T-helper 17 cell (primary cell): ENCODE results near the gene DAZAP2. TPM values are rescaled to one million over a fixed set of nuclear protein-coding genes. Genes with fewer than 3 reads are reported as not detected.

Experiments
- ATAC-seq: fragments of 150-1000 bp; cut with Tn5 transposase; 2 replicates; pipeline ENCODE4 v1.10.0; 2021; ENCODE audit warnings: mild to moderate bottlenecking, moderate library complexity
- DNase-seq, 3 donors: peaks; one replicate each; pipeline versions ENCODE4 v3.0.0 to v3.0.0-alpha.2; 2020 to 2021
- H3K9me3 ChIP-seq: one replicate; pipeline ENCODE4 v1.7.0; 2013; ENCODE audit warnings: low read length, mild to moderate bottlenecking; ENCODE audit not compliant: control insufficient read depth, poor library complexity, severe bottlenecking
- H3K27ac Mint-ChIP-seq: one replicate; pipeline ENCODE4 v1.8.0; 2022; ENCODE audit warnings: mild to moderate bottlenecking, moderate library complexity, mixed read lengths
- H3K27me3 Mint-ChIP-seq: one replicate; pipeline ENCODE4 v1.8.0; 2022; ENCODE audit warnings: mixed read lengths
- H3K36me3 Mint-ChIP-seq: one replicate; pipeline ENCODE4 v1.8.0; 2022; ENCODE audit warnings: low read depth, mixed read lengths
- H3K4me1 Mint-ChIP-seq: one replicate; pipeline ENCODE4 v1.8.0; 2022; ENCODE audit warnings: mild to moderate bottlenecking, mixed read lengths
- H3K4me3 Mint-ChIP-seq: one replicate; pipeline ENCODE4 v1.8.0; 2022; ENCODE audit warnings: mild to moderate bottlenecking, moderate library complexity, mixed read lengths
- total RNA-seq, 4 donors: library from RNA in 2 of 4; stranded (reverse) in 2 of 4; gene quantifications; one replicate each; pipeline ENCODE4 v1.2.3 and lab custom pipeline; 2022 to 2026

Gene DAZAP2, protein sequence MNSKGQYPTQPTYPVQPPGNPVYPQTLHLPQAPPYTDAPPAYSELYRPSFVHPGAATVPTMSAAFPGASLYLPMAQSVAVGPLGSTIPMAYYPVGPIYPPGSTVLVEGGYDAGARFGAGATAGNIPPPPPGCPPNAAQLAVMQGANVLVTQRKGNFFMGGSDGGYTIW
- total RNA-seq (100 to 1,000 TPM; 273 to 335 TPM), total RNA-seq (lab: John Stamatoyannopoulos, UW) (283 to 316 reads per million in 2 donors)

DNA sequence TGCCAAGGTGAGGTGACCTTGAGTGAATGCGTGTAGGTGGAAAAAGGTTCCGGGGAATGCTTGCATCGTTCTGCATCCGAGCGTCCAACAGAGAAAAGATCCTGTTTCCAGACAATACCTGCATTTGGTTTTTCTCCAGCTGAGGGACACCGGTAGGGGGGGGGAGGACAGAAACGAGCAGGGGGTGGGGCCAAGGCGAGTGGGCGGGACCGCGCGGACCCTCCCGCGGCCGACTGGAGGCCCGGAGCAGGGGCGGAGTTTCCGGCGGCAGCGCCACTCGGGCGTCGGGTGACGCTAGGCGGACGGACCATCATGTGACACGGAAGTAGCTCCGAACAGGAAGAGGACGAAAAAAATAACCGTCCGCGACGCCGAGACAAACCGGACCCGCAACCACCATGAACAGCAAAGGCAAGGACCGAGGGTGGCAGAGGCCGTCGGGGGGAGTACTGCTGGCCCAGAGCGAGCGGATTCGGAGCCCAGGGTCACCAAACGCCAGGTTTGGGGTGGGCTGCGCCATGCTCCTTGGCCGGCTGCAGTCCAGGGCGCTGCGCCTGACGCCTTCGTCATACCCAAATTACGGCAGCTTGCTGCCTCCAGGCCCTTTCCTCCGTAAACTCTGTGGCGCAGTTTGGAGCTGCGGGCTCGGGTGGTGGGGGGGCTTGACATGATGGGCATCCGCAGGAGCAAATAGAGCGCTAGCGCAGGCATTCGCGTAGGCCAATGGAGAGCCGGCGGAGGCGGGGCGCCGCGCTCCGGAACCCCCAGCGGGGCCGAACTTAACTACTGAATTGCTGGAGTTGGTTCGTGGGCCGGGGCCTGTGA, at the start of gene DAZAP2:
TSS of gene DAZAP2 (plus strand) at position 317 of the 825 bp plus-strand sequence. CDS start at position 399, 82 bp downstream.
- Mint-ChIP-seq H3K27me3 (no peaks in the 10 kb centered on the region), H3K4me1 (peaks cover 39% of the 10 kb centered on the region), H3K27ac (peak within 1 kb of the TSS; percentile 98), H3K36me3 (peaks cover 5% of the 10 kb centered on the region), H3K4me3 (peak within 1 kb of the TSS; percentile 96)
- ATAC-seq (peak; percentile 90), DNase-seq (peak; percentile 89 to 96 (median 96))
- no peaks in the 10 kb centered on the region for H3K9me3 ChIP-seq

DNA sequence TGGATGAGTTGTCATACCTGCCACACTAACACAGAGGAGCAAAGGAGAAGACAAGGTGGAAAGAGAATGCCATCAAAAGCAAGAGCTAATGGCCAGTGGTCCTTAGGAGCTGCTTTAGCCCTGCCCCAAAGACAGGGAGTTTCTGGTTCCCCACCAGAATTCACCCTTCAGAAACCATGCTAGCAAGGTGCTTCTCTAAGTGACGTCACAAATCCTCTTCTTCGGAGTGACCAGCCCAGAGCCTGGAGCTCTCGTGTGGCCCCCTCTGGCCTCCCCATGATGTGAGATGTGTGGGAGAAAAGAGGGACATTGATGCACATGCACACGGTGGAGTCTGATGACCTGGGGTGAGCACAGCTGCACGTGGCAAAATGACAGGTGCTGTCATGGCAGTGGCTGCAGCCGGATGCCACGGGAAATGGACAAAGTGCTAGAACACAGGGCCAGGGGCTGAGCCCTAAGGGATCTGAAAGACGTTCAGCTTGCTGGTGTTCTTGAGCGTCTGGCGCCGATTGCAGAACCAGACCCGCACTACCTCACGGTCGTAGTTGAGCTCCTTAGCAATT, 48.8 kb upstream of the DAZAP2 start:
- Mint-ChIP-seq H3K36me3 (no peaks in the 10 kb centered on the region), H3K4me3 (no peak overlapping the region), H3K27me3 (no peaks in the 10 kb centered on the region), H3K27ac (no peak overlapping the region), H3K4me1 (peaks cover 2% of the 10 kb centered on the region)
- DNase-seq = no peak
- no peaks in the 10 kb centered on the region for H3K9me3 ChIP-seq
- no peak for ATAC-seq

DNA sequence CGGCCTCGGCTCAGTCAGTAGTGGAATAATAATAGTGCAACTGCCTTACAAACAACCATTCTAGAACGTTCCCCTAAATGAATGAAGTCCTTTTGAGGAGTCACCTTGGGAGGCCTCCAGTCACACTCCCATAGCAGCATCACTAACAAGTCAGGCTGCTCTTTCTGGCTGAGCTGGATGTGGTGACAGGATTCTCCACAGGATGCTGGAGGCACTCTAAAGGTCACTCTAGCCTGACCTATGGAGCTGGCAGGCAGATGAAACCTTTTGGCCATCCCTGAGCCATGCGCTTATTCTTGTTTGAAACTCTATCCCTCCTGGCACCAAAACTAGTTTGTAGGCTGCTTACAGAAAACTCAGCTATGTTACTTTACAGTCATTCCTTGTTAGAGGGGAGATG, 47.8 kb upstream of the DAZAP2 start:
- Mint-ChIP-seq H3K36me3 (no peaks in the 10 kb centered on the region), H3K4me3 (no peak overlapping the region), H3K27ac (no peak overlapping the region), H3K27me3 (no peaks in the 10 kb centered on the region), H3K4me1 (peaks cover 2% of the 10 kb centered on the region)
- no peak for DNase-seq
- no peaks in the 10 kb centered on the region for H3K9me3 ChIP-seq
- no peak for ATAC-seq

DNA sequence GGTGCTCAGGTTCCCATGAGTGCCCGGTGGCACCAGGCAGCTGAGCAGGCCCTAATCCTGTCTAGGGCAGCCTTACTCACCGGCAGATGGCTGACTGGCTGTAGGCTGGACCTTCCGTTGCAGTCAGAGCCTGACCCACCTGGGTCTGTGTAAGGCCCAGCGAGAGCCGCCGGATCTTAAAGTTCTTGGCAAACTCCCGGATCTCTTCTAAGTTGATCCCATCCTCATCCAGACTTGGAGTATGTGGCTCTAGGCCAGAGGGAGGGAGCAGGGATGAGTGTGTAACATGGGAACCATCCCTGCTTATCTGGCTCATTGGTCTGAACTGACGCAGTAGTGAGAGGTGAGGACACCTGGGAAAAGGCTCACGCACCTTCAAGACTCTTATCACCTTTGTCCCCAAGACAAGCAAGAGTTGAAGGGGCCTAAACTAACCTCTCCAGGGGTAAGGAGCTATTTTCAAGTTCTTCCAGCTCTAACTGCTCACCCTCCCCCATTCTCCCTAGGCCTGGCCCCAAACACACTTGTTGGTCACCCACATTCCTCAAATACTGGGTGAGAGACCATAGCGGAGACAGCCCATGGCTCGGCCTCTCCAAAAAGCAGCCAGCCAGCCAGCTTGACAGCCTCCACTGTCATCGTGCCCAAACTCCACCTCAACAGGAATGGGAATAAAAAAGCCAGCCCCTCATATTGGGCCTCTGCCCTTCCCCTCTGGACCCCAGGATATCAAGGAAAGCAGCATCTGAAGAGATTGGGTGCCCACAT, 46.9 kb upstream of the DAZAP2 start:
- Mint-ChIP-seq H3K27ac (no peak overlapping the region), H3K27me3 (no peaks in the 10 kb centered on the region), H3K4me1 (peaks cover 2% of the 10 kb centered on the region), H3K4me3 (no peak overlapping the region), H3K36me3 (no peaks in the 10 kb centered on the region)
- ATAC-seq (no peak), DNase-seq (no peak)
- H3K9me3 ChIP-seq = no peaks in the 10 kb centered on the region

DNA sequence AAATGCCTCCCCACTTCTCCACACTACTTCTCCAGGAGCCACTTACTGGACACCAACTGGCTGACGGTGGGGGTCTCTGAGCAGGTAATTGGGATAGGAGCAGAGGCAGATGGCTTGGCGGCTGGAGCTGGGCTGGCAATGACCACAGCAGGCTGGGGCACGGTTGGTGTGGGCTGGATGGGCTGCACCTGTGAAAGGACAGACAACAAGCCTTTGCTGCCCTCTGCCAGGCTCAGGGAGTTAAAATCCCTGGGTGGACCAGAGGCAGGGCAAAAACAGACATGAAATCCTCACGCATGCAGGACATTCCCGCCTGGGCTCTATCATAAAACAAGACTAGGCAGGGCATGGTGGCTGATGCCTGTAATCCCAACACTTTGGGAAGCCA, 46.3 kb upstream of the DAZAP2 start:
- no peak for ATAC-seq
- DNase-seq = no peak
- H3K27me3 Mint-ChIP-seq = no peaks in the 10 kb centered on the region
- H3K4me1 Mint-ChIP-seq = peaks cover 2% of the 10 kb centered on the region
- H3K4me3 Mint-ChIP-seq = no peak overlapping the region
- no peaks in the 10 kb centered on the region for H3K36me3 Mint-ChIP-seq
- H3K9me3 ChIP-seq = no peaks in the 10 kb centered on the region
- no peak overlapping the region for H3K27ac Mint-ChIP-seq

DNA sequence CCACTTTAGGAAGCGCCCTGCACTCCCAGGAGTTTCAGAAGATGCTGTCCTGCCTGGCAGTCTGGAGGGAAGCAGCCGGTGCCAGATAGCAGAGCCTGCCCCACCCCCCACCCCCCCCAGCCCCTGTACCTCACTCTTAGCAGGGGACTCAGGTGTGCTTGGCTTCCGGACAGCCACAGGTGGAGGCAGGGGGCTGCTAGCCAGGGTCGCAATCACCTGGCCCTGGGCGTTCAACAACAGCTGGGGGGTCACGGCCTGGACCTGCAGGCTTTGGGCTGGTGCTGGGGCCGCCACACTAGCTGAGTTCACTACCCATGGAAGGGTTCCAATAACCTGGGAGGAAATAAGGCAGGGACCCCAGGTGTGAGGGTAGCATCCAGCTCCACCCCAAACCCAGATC, 42.8 kb upstream of the DAZAP2 start:
- ATAC-seq = no peak
- Mint-ChIP-seq H3K4me1 (peaks cover 2% of the 10 kb centered on the region), H3K4me3 (no peak overlapping the region), H3K27ac (no peak overlapping the region), H3K36me3 (no peaks in the 10 kb centered on the region), H3K27me3 (no peaks in the 10 kb centered on the region)
- DNase-seq = no peak
- H3K9me3 ChIP-seq = no peaks in the 10 kb centered on the region

DNA sequence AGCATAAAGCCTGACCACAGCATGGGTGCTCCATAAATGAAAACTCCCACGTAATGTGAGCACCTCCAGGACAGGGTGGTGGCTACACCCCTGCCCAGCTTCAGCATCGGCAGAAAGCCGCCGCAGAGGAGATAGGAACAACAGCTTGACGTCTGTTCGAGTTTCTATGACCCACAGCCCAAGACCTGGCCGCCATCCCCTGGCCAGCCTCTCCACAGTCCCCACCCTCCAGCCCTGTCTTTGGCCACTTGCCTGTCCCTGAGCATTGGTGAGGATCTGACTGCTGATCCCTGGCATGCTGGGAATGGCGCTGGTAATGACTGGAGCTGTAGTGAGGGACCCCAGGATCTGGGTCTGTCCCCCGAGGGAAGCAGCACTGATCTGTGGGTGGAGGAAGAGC, 42.1 kb upstream of the DAZAP2 start:
- H3K9me3 ChIP-seq = no peaks in the 10 kb centered on the region
- ATAC-seq (no peak), DNase-seq (no peak)
- Mint-ChIP-seq H3K4me1 (peaks cover 2% of the 10 kb centered on the region), H3K27me3 (no peaks in the 10 kb centered on the region), H3K27ac (no peak overlapping the region), H3K4me3 (no peak overlapping the region), H3K36me3 (no peaks in the 10 kb centered on the region)

DNA sequence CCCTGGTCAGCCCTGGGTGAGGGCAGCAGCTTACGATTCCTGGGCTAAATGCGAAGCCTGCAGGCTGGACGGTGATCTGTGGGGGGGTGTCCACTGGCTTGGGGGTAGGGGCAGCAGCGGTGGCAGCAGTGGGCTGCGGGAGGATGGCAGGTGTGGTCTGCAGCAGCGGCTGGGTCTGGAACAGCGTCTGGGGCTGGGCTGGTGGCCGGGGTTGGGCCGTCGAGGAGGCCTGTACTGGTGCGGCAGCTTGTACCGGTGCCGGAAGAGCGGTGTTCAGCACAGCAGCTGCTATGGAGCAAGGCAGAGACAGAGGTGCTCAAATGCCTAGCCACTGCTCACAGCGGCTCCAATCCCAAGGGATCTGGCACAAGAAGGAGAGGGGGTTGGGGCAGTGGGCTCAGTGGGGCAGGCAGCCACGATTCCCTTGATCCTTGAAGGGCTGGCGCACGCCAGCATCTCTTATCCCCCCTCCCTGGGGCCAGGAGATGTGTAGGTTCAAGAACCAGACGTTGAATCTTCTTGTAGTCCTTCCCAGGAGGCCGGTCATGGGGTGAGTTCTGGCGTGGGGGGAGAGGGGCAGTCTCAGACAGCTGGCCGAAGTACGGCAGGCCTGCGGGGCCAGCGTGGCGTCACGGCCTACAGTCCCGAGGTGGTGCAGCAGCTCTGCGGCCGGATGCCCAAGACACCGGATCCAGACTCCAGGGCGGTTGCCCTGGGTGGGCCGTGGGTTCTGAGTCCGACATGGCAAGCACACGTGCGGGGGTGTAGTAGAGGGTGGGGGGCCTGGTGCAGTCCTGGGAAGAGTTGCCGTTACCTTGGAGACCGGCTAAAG, 40.7 kb upstream of the DAZAP2 start:
- no peak for DNase-seq
- ATAC-seq = no peak
- no peaks in the 10 kb centered on the region for H3K27me3 Mint-ChIP-seq
- H3K4me3 Mint-ChIP-seq = no peak overlapping the region
- H3K9me3 ChIP-seq = no peaks in the 10 kb centered on the region
- H3K27ac Mint-ChIP-seq = no peak overlapping the region
- no peaks in the 10 kb centered on the region for H3K36me3 Mint-ChIP-seq
- peaks cover 6% of the 10 kb centered on the region for H3K4me1 Mint-ChIP-seq

DNA sequence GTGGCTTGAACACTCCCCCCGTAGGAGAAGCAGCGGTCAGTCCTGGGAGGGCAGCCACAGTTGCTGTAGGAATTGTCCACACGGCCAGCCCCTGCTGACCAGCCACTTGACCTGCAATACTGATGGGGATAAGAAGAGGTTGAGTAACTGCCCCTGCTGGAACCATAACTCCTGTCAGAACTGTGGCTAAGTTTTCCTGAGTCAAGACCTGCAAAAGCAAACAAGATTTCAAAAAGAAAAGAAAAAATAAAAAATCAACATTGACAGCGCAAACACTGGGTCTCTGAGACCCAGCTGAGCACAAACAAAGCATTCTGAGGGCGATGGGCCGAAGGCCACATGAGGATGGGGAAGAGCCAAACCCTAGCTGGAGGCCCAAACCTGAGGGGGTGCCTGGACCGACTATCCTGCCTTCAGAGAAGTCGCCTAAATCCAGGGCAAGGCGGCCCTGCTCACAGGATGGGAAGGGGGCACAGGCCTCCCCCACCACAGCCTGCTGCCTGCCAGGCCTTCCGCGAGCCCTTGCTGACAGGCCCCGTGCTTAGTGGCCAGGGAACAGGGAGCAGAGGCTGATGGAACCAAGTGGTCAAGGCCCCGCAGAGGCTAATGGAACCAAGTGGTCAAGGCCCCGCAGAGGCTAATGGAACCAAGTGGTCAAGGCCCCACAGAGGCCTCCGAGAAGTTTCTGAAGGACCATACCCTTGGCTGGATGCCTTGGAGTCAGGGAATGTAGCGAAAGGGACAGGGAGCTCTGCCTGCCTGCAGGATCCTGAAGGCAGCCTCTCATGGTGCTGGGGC, 39.9 kb upstream of the DAZAP2 start:
- no peak overlapping the region for H3K4me3 Mint-ChIP-seq
- no peaks in the 10 kb centered on the region for H3K27me3 Mint-ChIP-seq
- H3K36me3 Mint-ChIP-seq = no peaks in the 10 kb centered on the region
- H3K27ac Mint-ChIP-seq = no peak overlapping the region
- H3K9me3 ChIP-seq = no peaks in the 10 kb centered on the region
- DNase-seq (no peak), ATAC-seq (no peak)
- H3K4me1 Mint-ChIP-seq = peaks cover 13% of the 10 kb centered on the region

DNA sequence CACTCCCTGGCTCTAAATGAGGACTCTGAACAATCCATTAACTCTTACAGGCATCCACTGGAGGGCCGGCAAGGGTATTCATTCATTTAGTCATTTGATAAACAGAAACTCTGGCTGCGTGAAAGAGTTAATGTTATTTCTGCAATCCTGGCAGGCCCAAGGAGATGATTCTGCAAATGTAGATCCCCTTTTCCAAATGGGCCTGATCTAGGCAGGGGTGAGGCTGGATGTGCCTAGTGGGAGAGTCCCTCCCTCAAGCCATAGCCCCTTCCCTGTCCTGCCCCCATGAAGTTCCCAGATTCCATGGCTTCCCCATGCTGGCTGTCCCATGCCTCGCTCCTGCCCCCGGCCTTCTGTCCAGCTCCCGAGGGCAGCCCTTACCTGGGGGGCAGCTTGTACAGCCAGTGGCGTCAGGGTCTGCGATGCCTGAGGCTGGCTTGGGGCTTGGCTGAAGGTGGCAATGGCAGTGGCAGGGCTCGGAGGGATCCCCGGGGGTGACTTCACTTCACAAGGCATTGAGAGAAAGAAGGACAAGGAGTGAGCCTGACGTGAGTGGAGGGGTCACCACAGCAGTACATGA, 39.2 kb upstream of the DAZAP2 start:
- H3K27ac Mint-ChIP-seq = no peak overlapping the region

DNA sequence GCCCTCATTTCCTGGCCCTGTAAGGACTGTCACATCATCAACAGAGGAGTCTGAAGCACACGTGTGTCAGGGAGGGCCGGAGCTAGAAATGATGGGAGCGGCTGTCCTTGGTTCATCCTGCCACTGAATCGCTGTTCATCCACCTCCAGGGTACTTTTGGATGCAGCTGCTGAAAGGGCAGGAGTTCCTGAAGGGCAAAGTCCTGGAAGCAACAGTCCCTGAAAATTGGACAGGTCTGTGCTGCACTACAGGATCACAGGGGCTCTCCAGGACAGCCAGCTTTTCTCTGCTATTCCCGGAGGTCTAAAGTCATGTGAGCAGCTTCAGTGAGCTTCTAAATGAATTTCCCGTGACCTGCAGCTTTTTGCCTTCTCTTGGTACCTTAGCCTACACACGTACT, 38.5 kb upstream of the DAZAP2 start:
- no peaks in the 10 kb centered on the region for H3K9me3 ChIP-seq
- H3K27me3 Mint-ChIP-seq = no peaks in the 10 kb centered on the region
- no peak overlapping the region for H3K4me3 Mint-ChIP-seq
- ATAC-seq (no peak), DNase-seq (no peak)
- H3K4me1 Mint-ChIP-seq = peaks cover 13% of the 10 kb centered on the region
- H3K36me3 Mint-ChIP-seq = no peaks in the 10 kb centered on the region
- H3K27ac Mint-ChIP-seq = no peak overlapping the region

More for the DNA sequence above, 39.2 kb upstream of the DAZAP2 start:
- no peaks in the 10 kb centered on the region for H3K9me3 ChIP-seq
- peaks cover 13% of the 10 kb centered on the region for H3K4me1 Mint-ChIP-seq
- no peak overlapping the region for H3K4me3 Mint-ChIP-seq
- DNase-seq (no peak), ATAC-seq (no peak)
- no peaks in the 10 kb centered on the region for H3K36me3 Mint-ChIP-seq
- H3K27me3 Mint-ChIP-seq = no peaks in the 10 kb centered on the region

DNA sequence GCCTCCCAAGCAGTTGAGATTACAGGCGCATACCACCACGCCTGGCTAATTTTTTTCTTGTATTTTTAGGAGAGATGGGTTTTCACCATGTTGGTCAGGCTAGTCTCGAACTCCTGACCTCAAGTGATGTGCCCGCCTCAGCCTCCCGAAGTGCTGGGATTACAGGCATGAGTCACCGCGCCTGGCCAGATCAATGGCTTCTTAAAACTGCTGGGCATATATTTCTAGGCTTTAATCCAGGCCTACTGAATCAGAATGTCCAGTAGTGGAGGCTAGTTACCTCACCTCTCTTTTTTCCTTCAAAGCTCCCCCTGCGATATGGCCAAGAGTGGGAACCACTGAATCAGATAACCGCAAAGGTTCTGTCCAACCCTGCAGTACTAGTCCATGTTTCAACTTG, 37.8 kb upstream of the DAZAP2 start:
- DNase-seq (no peak), ATAC-seq (no peak)
- Mint-ChIP-seq H3K27me3 (no peaks in the 10 kb centered on the region), H3K4me3 (no peak overlapping the region), H3K36me3 (no peaks in the 10 kb centered on the region), H3K4me1 (peaks cover 13% of the 10 kb centered on the region), H3K27ac (peak overlapping the region; percentile 71)
- H3K9me3 ChIP-seq = no peaks in the 10 kb centered on the region
